Body of pancreas (tissue), 4 donors: Measurements from ENCODE around the gene PGA4.

Experiments
- POLR2A ChIP-seq, 3 donors: fragments of 450-650 bp; IDR thresholded peaks; one replicate each; pipeline ENCODE4 v1.6.1; 2016; ENCODE audit warnings: antibody characterized with exemption in 3 of 3, mild to moderate bottlenecking in 2 of 3
- TF ChIP-seq, protein P1 (sequence below), 7 experiments: fragments of 450-650 bp in 4 of 7; fragments of 200-600 bp in 3 of 7; sonication (generic) in 3 of 7; IDR thresholded peaks; one replicate each; pipeline ENCODE4 v1.5.1; 2016 to 2019; ENCODE audit warnings: antibody characterized with exemption in 7 of 7

GRCh38 chr11:61174949-61175348 lies 47.2 kb upstream of the PGA4 start:
- TF ChIP-seq, protein P1, sequence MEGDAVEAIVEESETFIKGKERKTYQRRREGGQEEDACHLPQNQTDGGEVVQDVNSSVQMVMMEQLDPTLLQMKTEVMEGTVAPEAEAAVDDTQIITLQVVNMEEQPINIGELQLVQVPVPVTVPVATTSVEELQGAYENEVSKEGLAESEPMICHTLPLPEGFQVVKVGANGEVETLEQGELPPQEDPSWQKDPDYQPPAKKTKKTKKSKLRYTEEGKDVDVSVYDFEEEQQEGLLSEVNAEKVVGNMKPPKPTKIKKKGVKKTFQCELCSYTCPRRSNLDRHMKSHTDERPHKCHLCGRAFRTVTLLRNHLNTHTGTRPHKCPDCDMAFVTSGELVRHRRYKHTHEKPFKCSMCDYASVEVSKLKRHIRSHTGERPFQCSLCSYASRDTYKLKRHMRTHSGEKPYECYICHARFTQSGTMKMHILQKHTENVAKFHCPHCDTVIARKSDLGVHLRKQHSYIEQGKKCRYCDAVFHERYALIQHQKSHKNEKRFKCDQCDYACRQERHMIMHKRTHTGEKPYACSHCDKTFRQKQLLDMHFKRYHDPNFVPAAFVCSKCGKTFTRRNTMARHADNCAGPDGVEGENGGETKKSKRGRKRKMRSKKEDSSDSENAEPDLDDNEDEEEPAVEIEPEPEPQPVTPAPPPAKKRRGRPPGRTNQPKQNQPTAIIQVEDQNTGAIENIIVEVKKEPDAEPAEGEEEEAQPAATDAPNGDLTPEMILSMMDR (IDR thresholded peaks at IDR 0.05): no peak
- no peak for TF ChIP-seq POLR2A (IDR thresholded peaks at IDR 0.05)
